Loucy (cell line): ENCODE data around the gene POLR3GL.

Source experiments
- H2AFZ ChIP-seq: fragments of 200-600 bp; sonication (generic); 2 replicates; pipeline ENCODE4 v1.6.0; 2016; ENCODE audit warnings: antibody characterized with exemption, mild to moderate bottlenecking, low read length, moderate library complexity
- H3F3A ChIP-seq: fragments of 200-600 bp; 2 replicates; pipeline ENCODE4 v1.6.0; 2016; ENCODE audit warnings: antibody characterized with exemption, low read depth, mild to moderate bottlenecking
- H3K27me3 ChIP-seq: fragments of 200-600 bp; sonication (generic); 2 replicates; pipeline ENCODE4 v1.6.1; 2014; ENCODE audit warnings: low read length, mild to moderate bottlenecking; ENCODE audit not compliant: insufficient read depth, poor library complexity, severe bottlenecking
- H3K36me3 ChIP-seq: fragments of 200-600 bp; sonication (generic); 2 replicates; pipeline ENCODE4 v1.6.1; 2016; ENCODE audit warnings: low read length; ENCODE audit not compliant: insufficient read depth
- H3K4me1 ChIP-seq: fragments of 200-600 bp; sonication (generic); 2 replicates; pipeline ENCODE4 v1.5.1; 2014; ENCODE audit warnings: low read length, mild to moderate bottlenecking; ENCODE audit not compliant: insufficient read depth, poor library complexity, severe bottlenecking
- H3K4me2 ChIP-seq: fragments of 200-600 bp; sonication (generic); 2 replicates; pipeline ENCODE4 v1.6.0; 2014; ENCODE audit warnings: antibody characterized with exemption, low read length, low read depth, mild to moderate bottlenecking; ENCODE audit not compliant: poor library complexity, severe bottlenecking
- H3K4me3 ChIP-seq: fragments of 200-600 bp; sonication (generic); 2 replicates; pipeline ENCODE4 v1.5.1; 2014; ENCODE audit warnings: low read length, mild to moderate bottlenecking, mixed read lengths; ENCODE audit not compliant: poor library complexity, severe bottlenecking
- H3K79me2 ChIP-seq: fragments of 200-600 bp; sonication (generic); 2 replicates; pipeline ENCODE4 v1.6.1; 2014; ENCODE audit warnings: low read length; ENCODE audit not compliant: insufficient read depth
- H3K9ac ChIP-seq: fragments of 200-600 bp; sonication (generic); 2 replicates; pipeline ENCODE4 v1.6.0; 2014; ENCODE audit warnings: mild to moderate bottlenecking, low read depth, low read length, moderate library complexity; ENCODE audit not compliant: poor library complexity, severe bottlenecking
- H3K9me2 ChIP-seq: fragments of 200-600 bp; sonication (generic); replicated peaks from 2 replicates; pipeline ENCODE4 v1.6.1; 2016; ENCODE audit warnings: low read depth, low read length, mixed read lengths
- H3K9me3 ChIP-seq: fragments of 200-600 bp; sonication (generic); 2 replicates; pipeline ENCODE4 v1.6.1; 2014; ENCODE audit warnings: mild to moderate bottlenecking, antibody characterized with exemption, low read length, low read depth; ENCODE audit not compliant: insufficient read depth
- H4K20me1 ChIP-seq: fragments of 200-600 bp; sonication (generic); 2 replicates; pipeline ENCODE4 v1.6.0; 2014; ENCODE audit warnings: antibody characterized with exemption, low read length, mild to moderate bottlenecking; ENCODE audit not compliant: insufficient read depth, poor library complexity, severe bottlenecking
- EZH2phosphoT487 ChIP-seq: fragments of 200-600 bp; IDR thresholded peaks from 2 replicates; pipeline ENCODE4 v1.6.1; 2018; ENCODE audit warnings: antibody characterized with exemption, mild to moderate bottlenecking, moderate library complexity, borderline replicate concordance
- TF ChIP-seq, protein P1 (sequence below): fragments of 200-600 bp; sonication (generic); conservative IDR thresholded peaks from 2 replicates; pipeline ENCODE4 v1.5.1; 2014; ENCODE audit warnings: mild to moderate bottlenecking, antibody characterized with exemption, low read length

POLR3GL gene

DNA sequence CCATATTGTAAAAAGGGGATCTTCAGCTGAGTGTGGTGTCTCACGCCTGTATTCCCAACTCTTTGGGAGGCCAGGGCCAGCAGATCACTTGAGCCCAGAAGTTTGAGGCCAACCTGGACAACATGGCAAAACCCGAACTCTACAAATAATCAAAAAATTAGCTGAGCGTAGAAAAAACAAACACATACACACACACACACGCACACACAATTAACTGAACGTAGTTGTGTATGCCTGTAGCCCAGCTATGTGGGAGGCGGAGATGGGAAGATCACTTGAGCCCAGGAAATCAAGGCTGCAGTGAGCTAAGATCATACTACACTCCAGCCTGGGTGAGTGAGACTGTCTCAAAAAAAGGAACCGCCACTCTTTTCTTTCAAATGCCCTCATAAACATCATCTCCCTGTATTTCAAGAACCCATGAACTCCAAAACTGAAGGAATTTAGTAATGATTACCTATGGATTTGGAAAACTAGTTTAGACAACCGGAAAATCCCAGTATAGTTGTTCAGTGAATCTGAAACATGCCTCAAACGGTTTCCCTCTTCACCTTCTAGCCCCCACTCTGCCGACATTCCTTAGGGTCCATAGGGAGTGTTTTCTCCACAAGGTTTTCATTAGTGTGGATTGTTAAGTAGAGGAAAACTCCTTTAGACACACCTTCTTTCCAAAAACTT, 27.4 kb downstream of the POLR3GL start:
- Histone ChIP-seq H3K9me3 (no peaks in the 10 kb centered on the region), H4K20me1 (peaks cover 43% of the 10 kb centered on the region), H3K4me1 (peaks cover 18% of the 10 kb centered on the region), H3K9me2 (no peaks in the 10 kb centered on the region), H3K4me3 (peak overlapping the region; percentile 98), H2AFZ (no peak overlapping the region), H3K36me3 (peaks cover 29% of the 10 kb centered on the region; the same call in 1 of the 2 replicates), H3K4me2 (peak overlapping the region; percentile 91), H3K27me3 (peaks cover 9% of the 10 kb centered on the region), H3F3A (peaks cover 18% of the 10 kb centered on the region), H3K9ac (peak overlapping the region; percentile 100), H3K79me2 (peaks cover 48% of the 10 kb centered on the region)
- TF ChIP-seq, protein P1, sequence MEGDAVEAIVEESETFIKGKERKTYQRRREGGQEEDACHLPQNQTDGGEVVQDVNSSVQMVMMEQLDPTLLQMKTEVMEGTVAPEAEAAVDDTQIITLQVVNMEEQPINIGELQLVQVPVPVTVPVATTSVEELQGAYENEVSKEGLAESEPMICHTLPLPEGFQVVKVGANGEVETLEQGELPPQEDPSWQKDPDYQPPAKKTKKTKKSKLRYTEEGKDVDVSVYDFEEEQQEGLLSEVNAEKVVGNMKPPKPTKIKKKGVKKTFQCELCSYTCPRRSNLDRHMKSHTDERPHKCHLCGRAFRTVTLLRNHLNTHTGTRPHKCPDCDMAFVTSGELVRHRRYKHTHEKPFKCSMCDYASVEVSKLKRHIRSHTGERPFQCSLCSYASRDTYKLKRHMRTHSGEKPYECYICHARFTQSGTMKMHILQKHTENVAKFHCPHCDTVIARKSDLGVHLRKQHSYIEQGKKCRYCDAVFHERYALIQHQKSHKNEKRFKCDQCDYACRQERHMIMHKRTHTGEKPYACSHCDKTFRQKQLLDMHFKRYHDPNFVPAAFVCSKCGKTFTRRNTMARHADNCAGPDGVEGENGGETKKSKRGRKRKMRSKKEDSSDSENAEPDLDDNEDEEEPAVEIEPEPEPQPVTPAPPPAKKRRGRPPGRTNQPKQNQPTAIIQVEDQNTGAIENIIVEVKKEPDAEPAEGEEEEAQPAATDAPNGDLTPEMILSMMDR = no peak
- TF ChIP-seq EZH2phosphoT487 = no peak

DNA sequence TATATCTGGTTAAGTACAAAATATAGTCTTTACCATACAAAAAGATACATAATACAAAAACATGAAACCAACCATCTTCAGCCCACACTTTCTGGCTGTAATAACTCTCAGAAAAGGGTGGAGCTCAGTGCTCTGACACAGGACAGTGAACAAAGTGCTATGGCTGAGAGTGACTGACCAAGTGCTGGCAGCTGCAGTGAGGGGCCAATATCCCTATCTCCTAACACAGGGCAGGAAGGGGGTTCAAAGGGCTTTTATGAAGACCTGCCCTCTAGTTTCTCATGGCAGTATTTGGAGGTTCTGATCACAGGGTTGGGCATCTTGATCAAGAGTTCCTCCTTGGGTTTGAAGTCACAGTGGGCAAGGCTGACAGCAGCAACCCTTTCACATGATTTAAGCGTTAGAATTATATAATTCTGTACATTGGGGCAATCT, 28.0 kb downstream of the POLR3GL start:
- peak overlapping the region; percentile 100 for H3K9ac ChIP-seq
- H3K4me3 ChIP-seq = peak overlapping the region; percentile 98

DNA sequence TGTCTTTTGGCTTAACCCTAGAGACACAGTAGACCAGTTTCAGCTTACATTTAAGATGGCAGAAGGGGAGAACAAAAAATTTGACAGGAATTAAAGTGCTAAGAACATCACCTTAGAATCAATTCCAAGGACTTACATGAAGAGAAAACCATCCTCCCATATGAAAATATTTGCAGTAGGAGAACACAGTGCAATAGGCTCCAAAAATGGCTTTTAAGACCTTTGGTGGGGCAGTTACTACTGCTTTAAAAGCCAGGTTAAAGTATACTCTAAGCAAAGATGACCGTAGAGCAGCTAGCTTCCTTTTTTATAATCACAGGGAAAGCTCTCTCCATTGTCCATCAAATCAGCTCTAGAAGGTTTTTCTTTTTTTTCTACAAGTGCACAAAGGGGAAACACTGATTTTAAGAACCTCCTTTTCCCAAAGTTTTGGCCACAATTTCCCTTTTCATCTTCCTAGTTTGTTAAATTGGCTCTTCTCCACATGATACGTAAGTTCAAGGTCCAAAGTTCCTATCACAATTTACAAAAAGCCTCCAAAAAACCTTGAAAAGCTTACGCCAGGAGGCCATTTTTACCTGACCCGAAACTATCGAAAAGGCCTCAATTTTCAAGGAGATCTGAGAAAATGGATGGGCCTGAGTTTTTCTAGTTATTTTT, 28.6 kb downstream of the POLR3GL start:
- H3K79me2 ChIP-seq = peaks cover 51% of the 10 kb centered on the region
- no peaks in the 10 kb centered on the region for H3K9me3 ChIP-seq
- peak overlapping the region; percentile 91 for H3K4me2 ChIP-seq
- TF ChIP-seq, protein P1 = no peak
- no peak for TF ChIP-seq EZH2phosphoT487
- H3K9ac ChIP-seq = peak overlapping the region; percentile 100
- H3K4me3 ChIP-seq = peak overlapping the region; percentile 98
- peaks cover 9% of the 10 kb centered on the region for H3K27me3 ChIP-seq
- H3K36me3 ChIP-seq = peaks cover 29% of the 10 kb centered on the region; the same call in 1 of the 2 replicates
- H3K9me2 ChIP-seq = no peaks in the 10 kb centered on the region
- no peak overlapping the region for H2AFZ ChIP-seq
- peaks cover 43% of the 10 kb centered on the region for H4K20me1 ChIP-seq
- peaks cover 18% of the 10 kb centered on the region for H3F3A ChIP-seq
- H3K4me1 ChIP-seq = peaks cover 26% of the 10 kb centered on the region

More for the DNA sequence above, 28.0 kb downstream of the POLR3GL start:
- peaks cover 20% of the 10 kb centered on the region for H3K4me1 ChIP-seq
- H3K9me2 ChIP-seq = no peaks in the 10 kb centered on the region
- peak overlapping the region; percentile 91 for H3K4me2 ChIP-seq
- peaks cover 43% of the 10 kb centered on the region for H4K20me1 ChIP-seq
- H3K36me3 ChIP-seq = peaks cover 29% of the 10 kb centered on the region; the same call in 1 of the 2 replicates
- H3K79me2 ChIP-seq = peaks cover 51% of the 10 kb centered on the region
- no peak for TF ChIP-seq EZH2phosphoT487
- TF ChIP-seq, protein P1 = no peak
- no peaks in the 10 kb centered on the region for H3K9me3 ChIP-seq
- peaks cover 9% of the 10 kb centered on the region for H3K27me3 ChIP-seq
- peaks cover 18% of the 10 kb centered on the region for H3F3A ChIP-seq
- H2AFZ ChIP-seq = no peak overlapping the region
